GM23248 (cell line): ENCODE data around the gene SEC31A.

ENCODE experiments used
- EZH2 ChIP-seq: fragments of 200-600 bp; sonication (generic); IDR thresholded peaks from 2 replicates; pipeline ENCODE4 v1.6.1; 2018; ENCODE audit warnings: antibody characterized with exemption, mild to moderate bottlenecking; ENCODE audit not compliant: insufficient read depth, poor library complexity, severe bottlenecking
- EZH2phosphoT487 ChIP-seq: fragments of 200-600 bp; sonication (generic); IDR thresholded peaks from 2 replicates; pipeline ENCODE4 v1.6.1; 2018; ENCODE audit warnings: antibody characterized with exemption, moderate library complexity, mild to moderate bottlenecking, low read depth; ENCODE audit not compliant: insufficient read depth

DNA sequence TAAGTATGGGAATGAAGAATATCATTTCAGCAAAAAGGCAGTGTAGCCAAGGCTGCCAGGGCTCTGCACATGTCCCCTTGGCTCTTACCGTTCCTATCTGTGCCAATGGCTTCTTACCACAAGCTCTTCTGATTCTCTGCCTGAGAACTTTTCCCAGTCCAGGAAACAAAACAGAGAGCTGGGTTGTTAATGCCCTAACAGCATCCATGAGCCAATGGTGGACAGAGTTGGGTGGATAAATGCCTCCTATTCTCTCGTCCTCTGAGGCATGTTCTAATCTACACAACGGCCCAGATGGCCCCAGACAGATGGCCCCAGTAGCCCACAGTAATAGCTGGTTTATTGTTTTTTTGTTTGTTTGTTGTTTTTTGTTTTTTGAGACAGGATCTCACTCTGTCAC is 120.3 kb downstream of the SEC31A start:
- TF ChIP-seq EZH2 (no peak), EZH2phosphoT487 (no peak)
